Kidney (tissue), 14 donors: ENCODE results near the gene EDEM2. TPM values are rescaled to one million over a fixed set of nuclear protein-coding genes. Genes with fewer than 3 reads are reported as not detected.

ENCODE experiments used
- DNase-seq, 5 donors: peaks; one replicate each; pipeline ENCODE4 v3.0.0-alpha.2; 2013 to 2020
- FAIRE-seq: peaks from 2 replicates; lab custom pipeline; 2012; peaks lifted over from hg19 to GRCh38; lab: Jason Lieb, UNC
- H3K27ac ChIP-seq, 2 donors: one replicate each; pipeline ENCODE4 v1.7.0; 2013; ENCODE audit warnings: low read depth in 2 of 2, low read length in 2 of 2, inconsistent platforms in 1 of 2
- H3K27me3 ChIP-seq: one replicate; pipeline ENCODE4 v1.7.1; 2013; ENCODE audit warnings: low read length, inconsistent platforms; ENCODE audit not compliant: control insufficient read depth, insufficient read depth
- H3K36me3 ChIP-seq, 3 donors: one replicate each; pipeline versions ENCODE4 v1.7.0 to v1.7.1; 2013; ENCODE audit warnings: low read length in 3 of 3, control low read depth in 1 of 3, inconsistent platforms in 1 of 3; ENCODE audit not compliant: insufficient read depth in 3 of 3, control insufficient read depth in 2 of 3
- H3K4me1 ChIP-seq, 3 donors: one replicate each; pipeline versions ENCODE4 v1.7.0 to v1.7.1; 2013; ENCODE audit warnings: low read length in 3 of 3, inconsistent platforms in 1 of 3, low read depth in 1 of 3; ENCODE audit not compliant: control insufficient read depth in 2 of 3, insufficient read depth in 2 of 3
- H3K4me3 ChIP-seq, 3 donors: one replicate each; pipeline versions ENCODE4 v1.7.0 to v1.8.1; 2013; ENCODE audit warnings: low read length in 3 of 3, control low read depth in 1 of 3, inconsistent platforms in 1 of 3
- H3K9ac ChIP-seq, 3 donors: one replicate each; pipeline versions ENCODE4 v1.7.0 to v1.7.1; 2013; ENCODE audit warnings: low read length in 3 of 3, control low read depth in 1 of 3, inconsistent platforms in 1 of 3
- H3K9me3 ChIP-seq, 3 donors: one replicate each; pipeline versions ENCODE4 v1.7.0 to v1.7.1; 2013; ENCODE audit warnings: low read length in 3 of 3, control low read depth in 1 of 3, inconsistent platforms in 1 of 3; ENCODE audit not compliant: control insufficient read depth in 2 of 3, insufficient read depth in 1 of 3
- intact Hi-C: fragments of 100-400 bp; cut with DNase I; formaldehyde crosslinking; loops from one replicate; pipeline ENCODE4 v1.11.1; 2022
- polyA plus RNA-seq: library from polyadenylated mRNA; stranded (reverse); fragments of 350-450 nt; fragmentation: Illumina TruSeq; extraction: RNeasy Lipid Tissue Mini Kit (QIAGEN cat#74804); gene quantifications from one replicate; pipeline ENCODE4 v1.2.3, GENCODE V29; 2014; ENCODE audit warnings: low read depth, low replicate concordance; ENCODE audit not compliant: insufficient read depth
- total RNA-seq: library from RNA; stranded (reverse); fragmentation: NEBNext Ultra II Directional; extraction: Animal tissue kit (Norgen Biotek cat#: 25700); gene quantifications from one replicate; pipeline ENCODE4 v1.2.1, GENCODE V29; 2021
- TF ChIP-seq, protein P1 (sequence below): IDR thresholded peaks from 3 replicates; pipeline ENCODE4 v1.5.1; 2012; ENCODE audit warnings: mild to moderate bottlenecking, moderate library complexity, borderline replicate concordance; ENCODE audit not compliant: insufficient read depth; ENCODE audit errors: extremely low read depth
- donor health status: control.
- donor health status: control.
- donor health status: control.
- donor health status: control.
- donor health status: control.
- donor health status: DM: yes; HTN: yes; CAD: no.
- donor health status: Normal renal cell carcinoma (clear cell type).

EDEM2 gene
- total and polyA plus RNA-seq, 2 donors from 2014 or later, result 27.1 to 30.0 TPM

DNA sequence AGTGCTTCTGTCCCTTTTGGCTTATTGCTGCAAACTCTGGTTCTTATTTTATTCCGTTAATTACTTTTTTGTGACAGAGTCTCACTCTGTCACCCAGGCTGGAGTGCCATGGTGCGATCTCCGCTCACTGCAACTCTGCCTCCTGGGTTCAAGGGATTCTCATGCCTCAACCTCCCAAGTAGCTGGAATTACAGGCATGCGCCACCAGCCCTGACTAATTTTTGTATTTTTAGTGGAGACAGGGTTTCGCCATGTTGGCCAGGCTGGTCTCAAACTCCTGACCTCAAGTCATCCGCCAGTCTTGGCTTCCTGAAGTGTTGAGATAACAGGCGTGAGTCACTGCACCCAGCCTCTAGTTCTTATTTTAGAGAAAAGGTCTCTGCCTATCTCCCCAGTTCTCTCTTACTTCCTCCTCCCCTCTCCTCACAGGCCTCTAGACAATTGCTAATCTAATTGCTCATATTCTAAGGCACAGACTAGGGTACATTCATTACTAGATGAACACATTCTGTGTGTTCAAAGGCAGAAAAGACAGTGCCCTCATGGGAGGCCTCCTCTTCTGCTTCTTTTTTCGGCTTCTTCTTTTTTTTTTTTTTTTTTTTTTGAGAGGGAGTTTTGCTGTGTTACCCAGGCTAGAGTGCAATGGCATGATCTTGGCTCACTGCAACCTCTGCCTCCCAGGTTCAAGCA lies 27.0 kb downstream of the EDEM2 start:
- H3K9ac ChIP-seq, result no peak overlapping the region
- H3K27me3 ChIP-seq, result no peaks in the 10 kb centered on the region
- peaks cover 3 to 43% (median 37%) of the 10 kb centered on the region in 3 donors for H3K36me3 ChIP-seq
- H3K9me3 ChIP-seq, result no peaks in the 10 kb centered on the region
- H3K27ac ChIP-seq, result no peak overlapping the region
- no peaks in the 10 kb centered on the region for H3K4me1 ChIP-seq
- intact Hi-C loops, result no loop called here
- FAIRE-seq, result no peak
- H3K4me3 ChIP-seq, result no peak overlapping the region
- no peak for DNase-seq
- TF ChIP-seq, protein P1, sequence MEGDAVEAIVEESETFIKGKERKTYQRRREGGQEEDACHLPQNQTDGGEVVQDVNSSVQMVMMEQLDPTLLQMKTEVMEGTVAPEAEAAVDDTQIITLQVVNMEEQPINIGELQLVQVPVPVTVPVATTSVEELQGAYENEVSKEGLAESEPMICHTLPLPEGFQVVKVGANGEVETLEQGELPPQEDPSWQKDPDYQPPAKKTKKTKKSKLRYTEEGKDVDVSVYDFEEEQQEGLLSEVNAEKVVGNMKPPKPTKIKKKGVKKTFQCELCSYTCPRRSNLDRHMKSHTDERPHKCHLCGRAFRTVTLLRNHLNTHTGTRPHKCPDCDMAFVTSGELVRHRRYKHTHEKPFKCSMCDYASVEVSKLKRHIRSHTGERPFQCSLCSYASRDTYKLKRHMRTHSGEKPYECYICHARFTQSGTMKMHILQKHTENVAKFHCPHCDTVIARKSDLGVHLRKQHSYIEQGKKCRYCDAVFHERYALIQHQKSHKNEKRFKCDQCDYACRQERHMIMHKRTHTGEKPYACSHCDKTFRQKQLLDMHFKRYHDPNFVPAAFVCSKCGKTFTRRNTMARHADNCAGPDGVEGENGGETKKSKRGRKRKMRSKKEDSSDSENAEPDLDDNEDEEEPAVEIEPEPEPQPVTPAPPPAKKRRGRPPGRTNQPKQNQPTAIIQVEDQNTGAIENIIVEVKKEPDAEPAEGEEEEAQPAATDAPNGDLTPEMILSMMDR, result no peak

DNA sequence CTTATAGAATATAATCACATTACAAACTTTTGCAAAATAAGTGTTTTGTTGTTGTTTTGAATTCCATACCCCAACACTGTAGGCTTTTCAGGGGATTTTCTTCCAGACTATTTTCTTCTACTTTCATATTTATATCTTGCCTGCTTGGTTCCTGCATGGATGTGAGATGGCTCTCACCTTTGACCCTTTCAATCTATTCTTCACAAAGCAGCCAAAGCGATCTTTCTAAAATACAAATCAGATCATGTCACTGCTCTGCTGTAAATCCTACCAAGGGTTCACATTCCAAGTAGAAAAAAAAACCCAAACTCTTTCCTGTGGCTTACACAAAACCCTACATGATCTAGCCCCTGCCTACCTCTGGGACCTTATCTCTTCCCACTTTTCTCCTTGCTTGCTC lies 29.5 kb downstream of the EDEM2 start:
- H3K4me3 ChIP-seq, result no peak overlapping the region
- no peaks in the 10 kb centered on the region for H3K27me3 ChIP-seq
- H3K4me1 ChIP-seq, result no peaks in the 10 kb centered on the region
- DNase-seq (no peak), FAIRE-seq (no peak)
- TF ChIP-seq, protein P1, result no peak
- no peak overlapping the region for H3K27ac ChIP-seq
- intact Hi-C loops, result no loop called here
- H3K9ac ChIP-seq, result no peak overlapping the region
- no peaks in the 10 kb centered on the region for H3K9me3 ChIP-seq
- peaks cover 0 to 35% (median 27%) of the 10 kb centered on the region in 3 donors for H3K36me3 ChIP-seq

GRCh38 chr20:35117196-35117595 lies 29.9 kb downstream of the EDEM2 start:
- intact Hi-C loops, result no loop called here
- no peak overlapping the region for H3K9ac ChIP-seq
- DNase-seq (no peak), FAIRE-seq (no peak)
- no peak overlapping the region for H3K27ac ChIP-seq
- no peaks in the 10 kb centered on the region for H3K27me3 ChIP-seq
- TF ChIP-seq, protein P1, result no peak
- H3K4me3 ChIP-seq, result no peak overlapping the region
- H3K4me1 ChIP-seq, result no peaks in the 10 kb centered on the region
- H3K36me3 ChIP-seq, result peaks cover 0 to 33% (median 25%) of the 10 kb centered on the region in 3 donors
- no peaks in the 10 kb centered on the region for H3K9me3 ChIP-seq
